8988T (cell line): Measurements from ENCODE around the gene OMP.

Source experiments
- DNase-seq: peaks from one replicate; pipeline ENCODE4 v3.0.0; 2011

OMP gene

GRCh38 chr11:77125695-77126094 lies 23.1 kb downstream of the OMP start:
- DNase-seq = no peak

GRCh38 chr11:77126156-77126775 lies 23.6 kb downstream of the OMP start:
- no peak for DNase-seq

- no peak for DNase-seq
Measured at GRCh38 chr11:77126861-77127234, 24.2 kb downstream of the OMP start.

- peak; percentile 91 for DNase-seq
Measured at GRCh38 chr11:77127235-77127911, 24.7 kb downstream of the OMP start.

- DNase-seq = no peak
Measured at GRCh38 chr11:77127920-77128691, 25.5 kb downstream of the OMP start, which contains the start of gene MYO7A. Gene MYO7A, plus strand, starts transcription at chr11:77128246. Its CDS starts 2,389 bp downstream, at chr11:77130635.

GRCh38 chr11:77129069-77129841 lies 26.6 kb downstream of the OMP start:
- DNase-seq = no peak

GRCh38 chr11:77129842-77130756 lies 27.5 kb downstream of the OMP start:
- DNase-seq = no peak

GRCh38 chr11:77130763-77131513 lies 28.3 kb downstream of the OMP start:
- no peak for DNase-seq

DNA sequence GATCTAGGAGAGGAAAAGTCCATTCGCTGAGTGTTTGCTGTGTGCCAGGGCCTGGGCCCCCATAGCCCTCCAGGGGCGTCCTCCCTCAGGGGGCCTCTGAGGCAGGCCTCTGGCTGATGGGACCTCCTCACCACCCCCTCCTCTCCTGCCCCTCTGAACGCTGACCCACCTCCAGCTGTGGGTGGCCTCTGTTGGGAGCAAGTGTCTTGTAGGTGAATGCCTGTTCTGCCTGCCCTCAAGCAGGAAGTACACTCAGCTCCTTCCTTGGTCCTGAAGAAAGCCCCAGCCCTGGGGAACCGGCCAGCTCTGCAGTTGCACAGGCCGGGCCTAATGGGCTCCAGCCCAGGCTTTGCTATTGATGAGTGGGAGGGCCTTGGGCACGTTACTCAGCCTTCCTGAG lies 28.9 kb downstream of the OMP start:
- DNase-seq = no peak

GRCh38 chr11:77135069-77135468 lies 32.4 kb downstream of the OMP start:
- no peak for DNase-seq

GRCh38 chr11:77136074-77136473 lies 33.4 kb downstream of the OMP start:
- no peak for DNase-seq

GRCh38 chr11:77136784-77137420 lies 34.3 kb downstream of the OMP start:
- DNase-seq = no peak

GRCh38 chr11:77137421-77137820 lies 34.8 kb downstream of the OMP start:
- DNase-seq = no peak

- DNase-seq = no peak
Measured at GRCh38 chr11:77138106-77138649, 35.5 kb downstream of the OMP start.

DNA sequence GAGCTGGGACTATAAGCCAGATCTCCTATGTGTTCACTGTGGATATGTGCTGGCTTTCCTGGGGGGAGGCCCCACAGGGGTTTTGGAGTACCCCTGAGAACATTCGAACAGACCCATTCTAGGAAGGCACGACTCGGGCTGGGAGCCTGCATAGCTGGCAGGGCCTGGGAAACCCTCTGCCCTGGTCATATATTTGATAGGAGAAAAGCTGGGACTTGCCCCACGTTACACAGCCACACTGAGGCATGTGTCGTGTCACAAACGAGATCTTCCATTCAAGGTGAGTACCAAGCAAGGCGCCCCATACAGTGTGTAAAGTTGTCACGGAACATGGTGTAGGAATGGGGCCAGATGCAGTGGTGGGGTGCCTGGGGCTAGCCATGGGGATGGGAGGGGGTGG lies 36.6 kb downstream of the OMP start:
- DNase-seq = no peak

DNA sequence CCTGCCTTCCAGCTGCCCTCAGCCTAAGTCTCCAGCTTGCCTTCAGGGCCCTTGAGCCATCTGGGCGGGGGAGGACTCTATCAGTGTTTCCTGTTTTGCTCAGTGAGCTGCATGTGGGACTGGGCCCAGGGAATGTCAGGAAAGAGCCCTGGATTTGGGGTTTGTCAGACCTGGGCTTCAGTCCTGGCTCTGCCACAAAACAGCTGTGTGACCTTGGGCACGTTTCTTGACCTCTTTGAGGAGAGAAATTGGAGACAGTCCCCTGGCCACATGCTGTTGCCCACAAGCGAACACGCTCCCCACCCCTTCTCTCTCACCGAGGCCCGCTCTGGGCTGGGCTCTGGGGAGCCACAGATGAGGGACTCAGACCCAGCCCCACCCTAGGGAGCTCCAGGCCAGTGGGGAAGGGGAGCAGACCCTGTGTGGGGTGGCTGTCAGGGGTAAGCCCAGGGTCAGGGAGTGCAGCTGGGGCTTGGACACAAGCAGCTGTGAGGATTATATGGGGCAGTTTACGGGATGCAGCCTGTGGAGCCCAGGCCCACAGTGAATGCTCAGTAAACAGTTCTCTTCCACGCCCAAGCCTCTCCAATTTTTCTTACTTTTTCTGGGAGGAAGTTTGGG lies 37.7 kb downstream of the OMP start:
- DNase-seq = no peak

GRCh38 chr11:77141034-77141433 lies 38.4 kb downstream of the OMP start:
- DNase-seq = no peak

GRCh38 chr11:77141475-77141874 lies 38.8 kb downstream of the OMP start:
- DNase-seq = no peak

DNA sequence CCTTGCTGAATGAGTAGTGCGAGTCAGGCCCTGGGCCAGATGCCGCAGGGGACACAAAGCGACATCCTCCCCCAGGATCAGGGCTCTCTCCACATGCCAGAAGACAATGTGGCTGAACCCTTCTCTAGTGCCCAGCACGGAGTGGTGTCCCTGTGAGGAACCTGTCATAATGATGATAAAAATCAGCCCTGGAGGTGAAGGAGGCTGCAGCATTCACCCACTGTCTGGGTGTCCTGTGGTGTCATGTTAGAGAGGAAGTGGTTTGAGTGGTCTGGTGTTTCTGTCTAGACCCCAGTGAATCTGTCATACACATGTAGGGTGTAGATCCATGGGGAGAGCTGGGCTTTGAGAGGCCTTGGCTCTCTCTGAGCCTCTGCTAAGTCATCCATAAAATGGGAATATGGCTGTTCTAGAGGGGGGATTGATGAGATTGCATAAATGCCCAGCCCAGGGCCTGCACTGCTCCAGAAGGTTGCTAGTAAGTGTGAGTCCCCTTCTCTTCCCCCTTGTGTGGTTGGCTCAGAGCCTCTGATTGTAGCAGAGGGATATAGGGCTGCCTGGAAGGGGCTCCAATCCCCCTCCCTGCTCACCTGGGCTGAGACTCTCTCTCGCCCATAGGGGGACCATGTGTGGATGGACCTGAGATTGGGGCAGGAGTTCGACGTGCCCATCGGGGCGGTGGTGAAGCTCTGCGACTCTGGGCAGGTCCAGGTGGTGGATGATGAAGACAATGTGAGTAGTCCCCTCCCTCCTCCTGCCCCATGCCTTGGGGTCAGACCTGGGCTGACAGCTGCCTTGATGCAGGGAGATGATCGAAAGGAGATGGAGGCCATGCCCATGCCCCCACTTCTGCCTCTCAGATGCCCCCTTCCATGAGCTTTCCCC lies 39.7 kb downstream of the OMP start:
- no peak for DNase-seq
